IPS-18c (cell line): ENCODE results near the gene SPECC1.
"Not testable (repeated sequence)": the region's sequence is repeated elsewhere in the genome, so short reads cannot be mapped to it uniquely, and the experiment has no call there.

Experiments used
- H3K4me3 ChIP-seq: 2 replicates; pipeline ENCODE4 v1.7.0; 2013; ENCODE audit warnings: low read depth, mild to moderate bottlenecking, low read length, moderate library complexity; ENCODE audit not compliant: insufficient read depth
- H3K9me3 ChIP-seq: one replicate; pipeline ENCODE4 v1.6.1; 2013; ENCODE audit warnings: mild to moderate bottlenecking, low read length, moderate library complexity; ENCODE audit not compliant: control insufficient read depth, insufficient read depth

The SPECC1 gene

GRCh38 chr17:20224379-20224778 lies 215.2 kb downstream of the SPECC1 start:
- Histone ChIP-seq H3K4me3 (no peak overlapping the region), H3K9me3 (no peaks in the 10 kb centered on the region)

DNA sequence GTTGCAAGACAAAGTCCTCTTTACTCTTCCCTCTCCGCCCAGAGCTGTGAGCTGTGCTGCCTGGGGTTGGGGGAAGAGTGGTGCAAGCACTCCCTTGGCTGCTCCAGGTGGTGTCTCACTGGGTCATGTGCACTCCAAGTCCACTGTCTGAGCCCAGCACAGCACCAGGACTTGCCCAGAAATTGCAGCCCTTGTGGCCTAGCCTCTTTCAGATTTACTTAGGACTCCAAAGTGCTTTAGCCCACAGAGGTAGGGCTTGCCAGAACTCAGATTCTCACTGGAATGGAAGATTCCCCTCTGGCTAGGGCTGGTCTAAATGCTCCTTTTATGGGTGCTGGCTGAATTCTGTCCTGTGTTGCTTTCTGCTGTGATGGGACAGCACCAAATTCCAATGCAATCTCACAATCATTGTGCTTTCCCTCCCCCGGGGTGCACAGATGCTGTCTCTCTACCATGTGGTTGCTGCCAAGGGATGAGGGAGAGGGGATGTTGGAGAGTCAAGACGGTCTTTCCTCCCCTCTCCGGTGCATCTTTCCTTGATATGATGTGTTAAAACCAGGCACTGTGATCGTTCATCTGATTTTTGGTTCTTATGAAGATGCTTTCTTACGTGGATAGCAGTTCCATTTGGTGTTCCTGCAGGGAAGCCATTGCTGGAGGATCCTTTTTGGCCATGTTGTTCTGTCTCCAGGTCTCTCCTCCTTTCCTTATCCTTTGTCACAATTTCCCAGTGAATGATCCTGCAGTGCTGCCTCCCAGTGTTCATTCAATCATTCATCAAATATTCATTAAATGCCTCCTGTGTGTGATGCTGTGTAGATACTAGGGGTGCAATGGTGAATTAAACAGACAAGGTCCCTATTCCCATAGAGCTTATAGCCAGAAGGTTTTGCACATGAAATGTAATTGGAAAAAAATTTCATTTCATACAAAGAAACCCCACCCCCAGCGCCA lies 216.3 kb downstream of the SPECC1 start:
- no peak overlapping the region for H3K4me3 ChIP-seq

GRCh38 chr17:20226814-20227482 lies 217.8 kb downstream of the SPECC1 start:
- no peak overlapping the region for H3K4me3 ChIP-seq
- no peaks in the 10 kb centered on the region for H3K9me3 ChIP-seq

More for the DNA sequence above, 216.3 kb downstream of the SPECC1 start:
- H3K9me3 ChIP-seq, result no peaks in the 10 kb centered on the region

- H3K9me3 ChIP-seq, H3K4me3 ChIP-seq: not testable (repeated sequence)
Observed at GRCh38 chr17:20227720-20228370, 218.7 kb downstream of the SPECC1 start.

GRCh38 chr17:20228410-20228809 lies 219.3 kb downstream of the SPECC1 start:
- H3K4me3 ChIP-seq, result no peak overlapping the region
- no peaks in the 10 kb centered on the region for H3K9me3 ChIP-seq

DNA sequence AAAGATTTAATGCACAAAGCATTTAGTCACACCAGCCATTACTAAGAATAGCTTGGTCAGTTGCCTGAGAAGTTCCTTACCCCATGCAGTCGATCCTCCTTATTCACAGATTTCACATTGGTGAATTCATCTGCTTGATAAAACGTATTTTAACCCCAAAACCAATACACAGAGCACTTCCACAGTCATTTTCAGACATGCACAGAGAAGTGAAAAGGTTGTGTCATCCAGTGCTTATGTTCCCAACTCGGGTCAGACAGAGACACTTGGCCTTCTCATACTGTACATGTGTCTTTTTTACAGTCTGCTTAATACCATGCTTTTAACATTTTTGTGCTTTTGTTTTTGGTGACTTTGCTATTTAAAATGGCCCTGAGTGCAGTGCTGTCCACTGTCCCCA lies 219.7 kb downstream of the SPECC1 start:
- H3K4me3 ChIP-seq, result no peak overlapping the region
- no peaks in the 10 kb centered on the region for H3K9me3 ChIP-seq

- Histone ChIP-seq H3K4me3 (no peak overlapping the region), H3K9me3 (no peaks in the 10 kb centered on the region)
Observed at GRCh38 chr17:20230924-20231323, 221.8 kb downstream of the SPECC1 start.

GRCh38 chr17:20232611-20233010 lies 223.5 kb downstream of the SPECC1 start:
- Histone ChIP-seq H3K9me3 (no peaks in the 10 kb centered on the region), H3K4me3 (no peak overlapping the region)

DNA sequence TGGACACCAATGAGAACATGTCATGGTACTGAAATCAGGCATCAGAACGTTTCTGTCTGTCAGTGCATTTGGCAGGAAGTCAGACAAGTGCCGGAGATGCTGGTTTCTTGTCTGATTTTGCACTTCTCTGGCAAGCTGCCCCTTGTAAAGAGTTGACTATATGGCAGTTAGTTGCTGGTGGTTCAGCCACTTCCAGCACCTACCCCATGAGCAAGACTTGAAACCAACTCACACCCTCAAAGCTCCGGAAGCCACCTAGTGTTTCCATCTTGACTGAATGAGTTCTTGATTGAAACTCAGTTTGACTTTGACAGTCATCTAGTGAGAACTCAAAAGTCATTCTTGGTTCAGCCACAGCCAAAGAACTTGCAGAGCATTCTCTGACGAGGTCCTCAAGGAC lies 225.1 kb downstream of the SPECC1 start:
- Histone ChIP-seq H3K4me3 (no peak overlapping the region), H3K9me3 (no peaks in the 10 kb centered on the region)

DNA sequence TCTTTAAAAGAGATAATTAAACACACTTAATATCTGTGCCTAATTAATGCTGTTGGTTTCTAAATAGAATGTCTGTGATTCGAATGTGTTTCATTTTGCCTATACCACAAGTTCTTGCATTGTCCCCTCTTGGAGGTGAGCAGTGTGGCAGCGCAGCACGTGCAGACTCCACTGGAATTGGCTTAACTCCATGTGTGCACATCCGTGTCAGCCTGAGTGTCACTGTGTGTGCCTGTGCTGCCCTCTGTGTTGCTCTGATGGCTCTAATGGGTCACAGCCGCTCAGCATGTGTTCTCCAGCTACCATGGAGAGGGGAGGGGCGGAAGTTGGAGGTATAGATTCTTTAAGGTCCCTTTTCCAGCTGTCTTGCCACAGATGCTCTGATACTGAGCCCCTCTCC lies 226.6 kb downstream of the SPECC1 start:
- Histone ChIP-seq H3K9me3 (no peaks in the 10 kb centered on the region), H3K4me3 (no peak overlapping the region)

DNA sequence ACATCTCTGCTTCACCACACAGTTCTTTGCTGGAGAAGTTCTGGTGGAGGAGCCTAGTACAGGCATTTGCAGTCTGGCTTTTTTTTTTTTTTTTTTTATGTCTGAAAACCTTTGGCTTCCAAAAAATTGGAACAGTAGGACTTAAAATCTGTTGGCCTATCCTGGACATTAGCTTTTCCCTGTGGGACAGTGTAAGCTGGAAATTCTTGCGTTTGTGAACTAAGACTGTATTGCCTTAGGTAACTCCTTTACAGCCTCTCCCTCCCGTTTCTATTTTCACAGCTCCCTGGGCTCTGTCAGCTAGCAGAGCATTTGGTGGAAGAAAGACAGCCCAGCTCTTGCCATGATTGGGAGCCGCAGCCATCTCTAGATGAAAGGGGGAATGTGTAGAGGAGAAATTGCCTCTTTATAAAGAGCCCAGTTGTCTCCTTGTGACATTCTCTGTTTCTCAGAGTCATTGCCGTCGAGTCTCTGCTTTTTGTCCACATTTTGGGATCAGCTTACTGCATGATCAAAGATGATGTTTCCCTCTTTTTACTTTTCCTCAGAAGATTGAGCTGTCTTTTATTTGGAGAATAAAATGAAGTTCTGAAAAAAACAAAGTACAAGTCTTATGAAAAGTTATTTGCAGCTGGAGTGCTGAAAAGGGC lies 227.5 kb downstream of the SPECC1 start:
- Histone ChIP-seq H3K9me3 (no peaks in the 10 kb centered on the region), H3K4me3 (no peak overlapping the region)

- H3K4me3 ChIP-seq, H3K9me3 ChIP-seq: not testable (repeated sequence)
Observed at GRCh38 chr17:20239776-20240175, 230.6 kb downstream of the SPECC1 start.

DNA sequence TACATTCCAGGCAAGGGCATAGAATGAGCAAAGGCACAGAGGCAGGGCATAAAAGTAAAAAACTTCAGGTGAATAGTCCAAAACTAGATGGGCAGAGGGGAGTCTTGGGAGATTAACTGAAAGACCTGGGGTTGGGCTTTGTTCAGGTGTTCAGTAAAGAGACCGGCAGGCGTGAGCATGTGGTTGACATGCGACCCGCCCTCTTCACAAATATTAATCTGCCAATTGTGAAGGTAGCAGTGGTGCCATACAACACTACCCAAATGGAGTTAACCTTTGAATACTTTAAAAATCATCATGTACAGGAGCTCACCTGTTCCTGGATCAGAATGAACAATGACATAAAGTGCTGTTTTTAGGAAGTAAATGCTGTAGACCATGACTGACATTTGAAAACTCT lies 232.7 kb downstream of the SPECC1 start:
- Histone ChIP-seq H3K4me3 (no peak overlapping the region), H3K9me3 (no peaks in the 10 kb centered on the region)

DNA sequence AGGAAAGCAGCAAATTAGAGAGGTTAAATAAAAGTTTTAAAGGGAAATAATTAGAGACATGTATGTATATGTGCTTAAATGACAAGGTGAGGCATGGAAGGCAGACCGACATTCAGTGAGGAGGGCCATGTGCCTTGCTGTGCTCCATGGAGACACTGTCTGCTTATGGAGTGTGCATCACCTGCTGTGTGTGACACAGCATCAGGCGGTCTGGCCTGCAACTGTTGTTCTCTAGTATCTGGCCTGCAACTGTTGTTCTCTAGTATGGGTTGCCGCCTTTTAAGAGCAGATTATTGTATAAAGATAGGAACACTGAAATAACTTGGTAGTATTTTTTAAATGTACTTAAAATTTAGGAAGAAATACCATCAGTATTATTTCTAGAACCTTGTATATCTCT lies 233.1 kb downstream of the SPECC1 start:
- Histone ChIP-seq H3K9me3 (no peaks in the 10 kb centered on the region), H3K4me3 (no peak overlapping the region)

DNA sequence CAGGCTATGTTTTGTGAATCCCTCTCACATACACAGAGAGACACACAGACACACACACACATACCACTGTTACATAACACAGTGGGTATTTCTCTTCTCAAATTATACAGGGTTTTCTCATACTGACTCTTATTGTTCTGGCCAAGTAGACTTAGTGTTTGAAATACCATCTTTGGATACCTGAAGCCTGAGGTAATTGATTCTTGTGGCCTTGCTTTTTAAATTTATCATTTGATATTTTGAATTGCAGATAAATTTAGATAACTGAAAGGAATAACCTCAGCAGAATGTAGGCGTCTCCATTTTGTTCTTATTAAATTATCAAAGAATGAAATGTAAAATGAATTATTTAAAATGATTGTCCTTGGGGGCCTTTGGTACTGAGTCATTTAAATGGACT lies 234.4 kb downstream of the SPECC1 start:
- Histone ChIP-seq H3K9me3 (no peaks in the 10 kb centered on the region), H3K4me3 (no peak overlapping the region)

DNA sequence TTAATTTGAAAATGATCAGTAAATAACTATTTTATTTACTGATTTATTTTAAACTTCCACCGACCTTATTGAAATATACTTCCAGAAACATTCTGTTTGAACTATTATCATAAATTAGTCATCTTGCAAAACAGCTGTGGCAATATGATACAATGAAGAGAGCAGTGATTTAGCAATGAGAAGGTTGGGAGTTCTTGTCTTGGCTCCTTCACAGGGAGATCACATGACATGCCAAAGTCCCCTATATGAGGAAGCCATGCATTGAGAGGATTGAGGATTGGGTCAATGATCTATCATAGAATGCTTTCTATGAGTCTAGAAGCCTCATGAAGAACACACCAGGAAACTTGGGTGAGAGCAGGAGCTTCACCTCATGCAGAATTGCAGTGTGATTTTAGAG lies 235.5 kb downstream of the SPECC1 start:
- H3K9me3 ChIP-seq, result no peaks in the 10 kb centered on the region
- H3K4me3 ChIP-seq, result no peak overlapping the region

GRCh38 chr17:20246692-20247091 lies 237.5 kb downstream of the SPECC1 start:
- Histone ChIP-seq H3K4me3 (no peak overlapping the region), H3K9me3 (no peaks in the 10 kb centered on the region)
